Thyroid gland (tissue), 4 donors: ENCODE measurements around the gene P2RX1.

Experiments
- POLR2A ChIP-seq, 2 donors: fragments of 450-650 bp; IDR thresholded peaks; one replicate each; pipeline ENCODE4 v1.6.1; 2017; ENCODE audit warnings: antibody characterized with exemption in 2 of 2, mild to moderate bottlenecking in 2 of 2, moderate library complexity in 1 of 2
- TF ChIP-seq, protein P1 (sequence below), 6 experiments: fragments of 200-600 bp in 3 of 6; fragments of 450-650 bp in 3 of 6; sonication (generic) in 3 of 6; IDR thresholded peaks; one replicate each; pipeline ENCODE4 v1.5.1; 2016 to 2019; ENCODE audit warnings: antibody characterized with exemption in 6 of 6, mild to moderate bottlenecking in 2 of 6, inconsistent platforms in 1 of 6, moderate library complexity in 1 of 6

GRCh38 chr17:3852561-3852960 lies 63.7 kb downstream of the P2RX1 start:
- TF ChIP-seq, protein P1, sequence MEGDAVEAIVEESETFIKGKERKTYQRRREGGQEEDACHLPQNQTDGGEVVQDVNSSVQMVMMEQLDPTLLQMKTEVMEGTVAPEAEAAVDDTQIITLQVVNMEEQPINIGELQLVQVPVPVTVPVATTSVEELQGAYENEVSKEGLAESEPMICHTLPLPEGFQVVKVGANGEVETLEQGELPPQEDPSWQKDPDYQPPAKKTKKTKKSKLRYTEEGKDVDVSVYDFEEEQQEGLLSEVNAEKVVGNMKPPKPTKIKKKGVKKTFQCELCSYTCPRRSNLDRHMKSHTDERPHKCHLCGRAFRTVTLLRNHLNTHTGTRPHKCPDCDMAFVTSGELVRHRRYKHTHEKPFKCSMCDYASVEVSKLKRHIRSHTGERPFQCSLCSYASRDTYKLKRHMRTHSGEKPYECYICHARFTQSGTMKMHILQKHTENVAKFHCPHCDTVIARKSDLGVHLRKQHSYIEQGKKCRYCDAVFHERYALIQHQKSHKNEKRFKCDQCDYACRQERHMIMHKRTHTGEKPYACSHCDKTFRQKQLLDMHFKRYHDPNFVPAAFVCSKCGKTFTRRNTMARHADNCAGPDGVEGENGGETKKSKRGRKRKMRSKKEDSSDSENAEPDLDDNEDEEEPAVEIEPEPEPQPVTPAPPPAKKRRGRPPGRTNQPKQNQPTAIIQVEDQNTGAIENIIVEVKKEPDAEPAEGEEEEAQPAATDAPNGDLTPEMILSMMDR (IDR thresholded peaks at IDR 0.05): no peak
- no peak for TF ChIP-seq POLR2A (IDR thresholded peaks at IDR 0.05)
